Gastrocnemius medialis (tissue), 4 donors: ENCODE results near the gene HTRA3.

ENCODE experiments used
- CTCF ChIP-seq, 5 experiments: fragments of 450-650 bp in 3 of 5; fragments of 200-600 bp in 2 of 5; sonication (generic) in 2 of 5; IDR thresholded peaks in 4 of 5; conservative IDR thresholded peaks in 1 of 5; 1 replicate in 4 of 5; 2 replicates in 1 of 5; pipeline ENCODE4 v1.5.1; 2016 to 2019; ENCODE audit warnings: antibody characterized with exemption in 5 of 5, mild to moderate bottlenecking in 3 of 5, moderate library complexity in 3 of 5
- POLR2A ChIP-seq, 2 donors: fragments of 450-650 bp; IDR thresholded peaks; one replicate each; pipeline ENCODE4 v1.6.1; 2017; ENCODE audit warnings: antibody characterized with exemption in 2 of 2, mild to moderate bottlenecking in 2 of 2, moderate library complexity in 2 of 2

GRCh38 chr4:8297141-8297601 lies 27.6 kb downstream of the HTRA3 start:
- no peak for TF ChIP-seq CTCF (IDR thresholded peaks at IDR 0.05 in 4 of 5, conservative IDR thresholded peaks at IDR 0.05 in 1 of 5)
- no peak for TF ChIP-seq POLR2A (IDR thresholded peaks at IDR 0.05)
